GM12892 (cell line): Measurements from ENCODE around the gene HSP90AA1.
"Not testable (repeated sequence)": the region's sequence is repeated elsewhere in the genome, so short reads cannot be mapped to it uniquely, and the experiment has no call there.

Source experiments
- DNase-seq: peaks from one replicate; pipeline ENCODE4 v3.0.0; 2011; ENCODE audit not compliant: insufficient read length
- FAIRE-seq: peaks from 2 replicates; lab custom pipeline; 2011; peaks lifted over from hg19 to GRCh38; lab: Jason Lieb, UNC
- POLR2A ChIP-seq: IDR thresholded peaks from 2 replicates; pipeline ENCODE4 v1.6.1; 2011; ENCODE audit warnings: low read depth, low read length, control low read depth
- POLR2AphosphoS5 ChIP-seq: IDR thresholded peaks from 2 replicates; pipeline ENCODE4 v1.6.1; 2011; ENCODE audit warnings: low read depth, low read length, control low read depth
- TAF1 ChIP-seq: IDR thresholded peaks from 2 replicates; pipeline ENCODE4 v1.6.1; 2011; ENCODE audit warnings: low read depth, mild to moderate bottlenecking, control low read depth, low read length, borderline replicate concordance

HSP90AA1 gene

DNA sequence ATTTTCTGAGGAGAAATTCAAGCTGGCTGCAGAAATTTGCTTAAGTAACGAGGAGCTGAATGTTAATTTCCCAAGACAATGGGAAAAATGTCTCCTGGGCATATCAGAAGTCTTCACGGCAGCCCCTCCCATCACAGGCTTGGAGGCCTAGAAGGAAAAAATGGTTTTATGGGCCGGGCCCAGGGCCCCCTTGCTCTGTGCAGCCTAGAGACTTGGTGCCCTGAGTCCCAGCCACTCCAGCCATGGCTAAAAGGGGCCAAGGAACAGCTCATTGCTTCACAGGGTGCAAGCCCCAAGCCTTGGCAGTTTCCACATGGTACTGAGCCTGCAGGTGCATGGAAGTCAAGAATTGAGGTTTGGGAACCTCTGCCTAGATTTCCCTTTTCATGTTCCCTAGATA lies 24.3 kb upstream of the HSP90AA1 start:
- FAIRE-seq (no peak), DNase-seq (no peak)
- no peak for TF ChIP-seq POLR2A
- no peak for TF ChIP-seq TAF1
- TF ChIP-seq POLR2AphosphoS5, result no peak

DNA sequence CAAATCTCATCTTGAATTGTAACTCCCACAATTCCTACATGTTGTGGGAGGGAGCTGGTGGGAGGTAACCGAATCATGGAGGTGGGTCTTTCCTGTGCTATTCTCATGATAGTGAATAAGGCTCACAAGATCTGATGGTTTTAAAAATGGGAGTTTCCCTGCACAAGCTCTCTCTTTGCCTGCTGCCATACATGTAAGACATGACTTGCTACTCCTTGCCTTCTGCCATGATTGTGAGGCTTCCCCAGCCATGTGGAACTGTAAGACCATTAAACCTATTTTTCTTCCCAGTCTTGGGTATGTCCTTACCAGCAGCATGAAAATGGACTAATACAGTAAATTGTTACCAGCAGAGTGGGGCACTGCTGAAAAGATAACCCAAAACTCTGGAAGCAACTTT lies 22.5 kb upstream of the HSP90AA1 start:
- not testable (repeated sequence) for FAIRE-seq, DNase-seq

DNA sequence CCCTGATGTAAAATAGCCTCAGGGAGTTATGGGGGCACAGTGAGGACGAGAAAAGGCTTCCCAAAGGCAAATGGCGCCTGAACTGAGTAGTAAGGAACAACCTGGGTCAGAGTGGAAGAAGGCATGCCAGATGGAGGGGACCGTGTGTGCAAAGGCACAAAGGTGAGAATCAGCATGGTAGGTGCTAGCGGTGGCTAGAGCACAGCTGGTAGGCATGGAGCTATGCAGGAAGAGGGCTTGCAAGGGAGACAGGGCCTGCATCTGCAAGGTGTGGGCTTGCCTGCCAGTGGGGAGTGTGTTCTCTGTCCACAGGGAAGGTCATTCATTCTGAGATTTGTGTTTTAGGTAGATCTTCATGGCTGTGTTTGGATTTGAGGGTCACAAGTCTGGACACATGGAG lies 18.5 kb upstream of the HSP90AA1 start:
- FAIRE-seq (no peak), DNase-seq (no peak)
- TF ChIP-seq POLR2AphosphoS5 (no peak), TAF1 (no peak), POLR2A (no peak)

DNA sequence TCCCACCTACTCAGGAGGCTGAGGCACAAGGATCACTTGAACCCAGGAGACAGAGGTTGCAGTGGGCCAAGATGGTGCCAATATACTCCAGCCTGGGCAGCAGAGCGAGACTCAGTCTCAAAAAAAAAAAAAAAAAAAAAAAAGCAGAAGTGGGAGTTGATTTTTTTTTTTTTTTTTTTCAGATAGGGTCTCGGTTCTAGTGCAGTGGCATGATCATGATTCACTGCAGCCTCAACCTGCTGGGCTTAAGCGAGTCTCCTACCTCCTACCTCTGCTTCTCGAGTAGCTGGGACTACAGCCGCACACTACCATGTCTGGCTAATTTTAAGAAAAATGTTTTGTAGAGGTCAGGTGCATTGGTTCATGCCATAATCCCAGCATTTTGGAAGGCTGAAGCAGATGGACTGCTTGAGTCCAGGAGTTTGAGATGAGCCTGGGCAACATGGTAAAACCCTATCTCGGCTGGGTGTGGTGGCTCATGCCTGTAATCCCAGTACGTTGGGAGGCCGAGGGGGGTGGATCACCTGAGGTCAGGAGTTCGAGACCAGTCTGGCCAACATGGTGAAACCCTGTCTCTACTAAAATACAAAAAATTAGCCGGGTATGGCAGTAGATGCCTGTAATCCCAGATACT lies 16.3 kb upstream of the HSP90AA1 start:
- TF ChIP-seq POLR2A (no peak), TAF1 (no peak), POLR2AphosphoS5 (no peak)
- DNase-seq, result no peak
- FAIRE-seq, result peak; percentile 54

DNA sequence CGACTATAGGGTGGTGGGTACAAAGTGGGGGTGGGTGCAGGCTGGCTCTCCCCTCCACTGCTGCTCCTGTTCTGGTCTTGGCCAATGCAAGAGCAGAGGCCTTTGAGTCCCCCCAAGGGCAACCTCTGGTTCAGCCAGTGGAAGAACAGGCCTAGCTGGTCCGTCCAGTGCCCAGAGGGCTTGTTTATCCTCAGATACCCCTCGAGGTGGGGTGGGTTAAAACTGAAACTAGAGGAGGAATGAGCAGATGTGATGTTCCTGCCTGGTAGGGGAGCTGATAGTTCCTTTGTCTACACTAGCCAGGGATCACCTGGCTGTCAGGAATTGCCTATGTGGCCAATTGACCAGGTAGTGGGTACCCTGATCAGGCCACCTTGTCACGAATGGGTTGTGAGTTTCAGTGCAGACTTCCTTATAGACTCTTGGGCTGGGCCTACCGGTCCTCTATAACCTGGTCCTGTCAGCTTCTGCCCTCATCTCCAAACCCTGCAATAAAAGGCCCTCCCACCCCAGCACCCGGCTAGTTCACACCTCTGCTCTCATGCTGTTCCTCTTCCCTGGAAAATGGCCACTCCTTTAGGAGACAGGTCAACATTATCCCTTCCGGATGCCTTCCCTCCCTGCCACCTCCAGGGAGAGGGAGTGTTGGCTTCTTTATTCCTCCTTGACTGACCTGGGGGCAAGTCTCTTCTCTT lies 10.7 kb upstream of the HSP90AA1 start:
- no peak for FAIRE-seq
- TF ChIP-seq TAF1, result no peak
- no peak for TF ChIP-seq POLR2A
- no peak for TF ChIP-seq POLR2AphosphoS5
- DNase-seq, result no peak

DNA sequence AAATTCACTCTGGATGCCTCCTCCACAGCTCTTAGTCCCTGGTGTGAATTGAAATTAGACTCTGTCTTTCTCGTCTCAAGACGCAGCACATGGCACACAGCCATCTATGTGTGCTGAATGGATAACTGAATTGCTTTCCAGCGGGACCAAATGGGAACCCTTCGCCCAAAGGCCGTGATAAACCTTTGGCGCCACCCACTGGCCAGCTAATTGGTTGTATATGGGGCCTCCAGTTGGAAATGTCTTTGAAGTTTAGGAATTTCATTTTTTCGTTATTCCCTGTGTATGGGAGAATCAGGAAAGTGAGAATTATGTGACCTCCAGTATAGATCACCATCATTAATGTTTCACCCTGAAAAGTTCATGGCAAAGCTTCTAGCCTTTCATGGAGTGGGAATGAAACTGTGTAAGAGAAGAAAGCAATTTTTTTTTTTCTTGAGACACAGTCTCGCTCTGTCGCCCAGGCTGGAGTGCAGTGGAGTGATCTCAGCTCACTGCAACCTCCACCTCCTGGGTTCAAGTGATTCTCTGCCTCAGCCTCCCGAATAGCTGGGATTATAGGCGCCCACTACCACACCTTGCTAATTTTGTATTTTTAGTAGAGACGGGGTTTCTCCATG lies 9.8 kb upstream of the HSP90AA1 start:
- FAIRE-seq (peak; percentile 91), DNase-seq (no peak)
- no peak for TF ChIP-seq POLR2AphosphoS5
- TF ChIP-seq TAF1, result no peak
- TF ChIP-seq POLR2A, result no peak

DNA sequence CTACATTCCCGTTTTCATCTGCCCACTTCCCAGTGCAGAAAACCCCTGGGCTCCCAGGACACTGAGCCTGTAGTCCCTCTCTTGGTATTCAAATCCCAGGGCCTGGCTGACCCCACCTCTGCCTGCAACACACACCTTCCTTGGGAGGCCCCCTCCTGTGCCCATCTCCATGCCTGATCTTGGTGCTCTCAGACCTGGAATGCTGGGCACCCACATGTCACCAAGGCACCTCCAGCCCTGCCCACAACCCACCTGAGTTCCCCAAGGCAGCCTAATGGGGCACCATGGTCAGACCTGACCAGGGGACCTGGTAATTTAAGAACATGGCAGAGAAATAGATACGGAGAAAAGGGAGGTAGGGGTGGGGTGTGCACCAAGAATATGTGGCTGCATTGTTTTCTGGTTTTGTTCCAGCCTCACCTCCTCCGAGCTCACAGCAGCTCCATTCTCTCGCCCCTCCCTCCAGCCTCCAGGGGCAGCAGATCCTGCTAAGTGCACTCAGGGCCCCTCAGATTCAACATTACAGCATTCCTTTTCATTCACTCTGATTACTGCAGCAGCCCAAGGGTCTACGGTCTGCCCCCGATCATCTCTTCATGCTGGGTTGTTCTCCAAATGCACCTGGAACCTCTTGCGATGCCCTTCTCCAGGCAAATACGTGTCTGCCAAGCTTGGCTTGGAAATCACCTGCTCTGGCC lies 9.2 kb upstream of the HSP90AA1 start:
- DNase-seq (no peak), FAIRE-seq (no peak)
- TF ChIP-seq TAF1 (no peak), POLR2AphosphoS5 (no peak), POLR2A (no peak)

DNA sequence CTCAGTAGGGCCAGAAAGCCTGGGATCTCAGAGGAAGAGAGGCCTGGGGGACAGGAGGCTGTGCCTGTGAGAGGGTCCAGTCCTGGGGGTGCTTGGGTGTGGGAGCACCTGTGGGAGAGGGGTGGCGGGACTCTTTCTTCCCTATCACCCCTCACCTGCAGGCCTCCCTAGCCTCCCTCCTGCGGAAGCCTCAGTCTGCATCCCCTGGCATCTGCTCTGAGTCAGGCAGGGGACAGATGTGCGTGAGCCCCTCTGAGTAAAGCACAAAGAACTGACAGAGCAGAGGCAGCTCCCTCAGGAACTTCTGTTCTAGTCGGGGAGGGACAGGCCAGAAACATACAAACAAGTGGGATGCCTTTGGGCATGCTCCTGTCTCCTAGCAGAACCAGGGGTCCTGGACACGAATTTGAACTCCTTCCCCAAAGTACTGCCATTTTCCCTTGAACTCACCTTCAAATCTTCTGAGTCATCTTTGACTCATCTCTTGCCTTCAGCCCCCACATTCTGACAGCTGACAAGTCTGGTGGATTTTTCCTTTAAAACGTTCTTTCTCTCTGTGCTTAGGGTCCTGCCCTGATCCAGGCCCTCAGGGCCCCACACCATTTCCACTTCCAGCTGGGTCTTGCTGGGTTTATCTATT lies 8.5 kb upstream of the HSP90AA1 start:
- no peak for DNase-seq
- FAIRE-seq, result peak; percentile 70
- TF ChIP-seq POLR2A, result no peak
- TF ChIP-seq POLR2AphosphoS5, result no peak
- no peak for TF ChIP-seq TAF1

DNA sequence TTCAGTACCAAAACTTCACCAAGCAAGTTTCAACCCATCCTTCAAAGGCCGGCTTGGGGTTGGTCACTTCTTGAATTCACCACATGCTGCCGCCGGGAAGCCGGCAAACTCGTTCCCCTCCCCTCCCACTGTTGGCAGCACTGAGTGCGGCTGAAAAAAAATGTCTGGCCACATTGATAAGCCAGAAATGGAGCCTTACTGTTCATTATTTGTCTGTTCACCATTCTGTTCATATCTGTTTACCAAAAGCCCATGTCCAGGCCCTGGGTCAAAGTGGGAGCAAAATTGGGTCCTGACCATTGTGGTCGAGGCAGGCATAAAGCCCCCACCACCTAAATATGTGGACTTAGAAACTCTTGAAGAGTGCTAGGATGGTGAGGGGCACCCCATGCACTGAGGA lies 7.3 kb upstream of the HSP90AA1 start:
- DNase-seq (no peak), FAIRE-seq (no peak)
- TF ChIP-seq POLR2A (no peak), POLR2AphosphoS5 (no peak), TAF1 (no peak)

DNA sequence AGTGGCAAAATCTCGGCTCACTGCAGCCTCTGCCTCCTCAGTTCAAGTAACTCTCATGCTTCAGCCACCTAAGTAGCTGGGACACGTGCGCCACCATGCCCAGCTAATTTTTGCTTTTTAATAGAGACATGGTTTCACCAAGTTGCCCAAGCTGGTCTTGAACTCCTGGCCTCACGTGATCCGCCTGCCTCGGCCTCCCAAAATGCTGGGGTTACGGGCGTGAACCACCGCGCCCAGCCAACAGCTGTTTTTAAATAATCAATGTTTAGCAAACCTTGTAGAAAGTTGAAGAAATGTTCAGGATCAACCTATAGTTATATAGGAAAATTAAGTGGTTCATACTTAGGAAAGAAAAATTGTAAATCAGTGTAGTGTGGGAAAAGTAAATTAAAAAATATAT lies 6.0 kb upstream of the HSP90AA1 start:
- TF ChIP-seq POLR2A (no peak), POLR2AphosphoS5 (no peak), TAF1 (no peak)
- FAIRE-seq (no peak), DNase-seq (no peak)

DNA sequence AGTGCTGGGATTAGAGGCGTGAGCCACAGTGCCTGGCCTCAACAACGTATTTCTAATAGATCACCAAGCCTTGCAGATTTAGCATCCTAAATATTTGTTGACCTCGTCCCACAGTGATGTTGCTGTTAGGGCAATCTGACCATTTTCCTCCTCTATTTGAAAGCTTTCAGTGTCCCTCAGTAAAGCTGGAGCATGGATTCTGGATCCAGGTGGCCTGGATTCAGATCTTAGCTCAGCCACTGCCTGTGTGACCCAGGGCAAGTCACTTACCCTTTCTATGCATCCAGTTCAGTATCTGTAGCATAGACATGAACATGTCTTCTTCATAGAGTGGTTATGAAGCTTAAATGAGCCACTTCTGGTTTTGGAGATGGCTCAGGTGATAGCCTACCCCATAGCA lies 3.9 kb upstream of the HSP90AA1 start:
- FAIRE-seq (no peak), DNase-seq (no peak)
- TF ChIP-seq TAF1 (no peak), POLR2A (no peak), POLR2AphosphoS5 (no peak)
